CD14-positive monocyte (primary cell): ENCODE measurements around the gene PHC3. TPM values are rescaled to one million over a fixed set of nuclear protein-coding genes. Genes with fewer than 3 reads are reported as not detected.

Experiments
- DNase-seq, 3 donors: peaks; one replicate each; pipeline ENCODE4 v3.0.0-alpha.2; 2011 to 2022
- H2AFZ ChIP-seq: 2 replicates; pipeline ENCODE4 v1.6.0; 2012; ENCODE audit warnings: mild to moderate bottlenecking, low read depth, low read length, inconsistent platforms; ENCODE audit not compliant: insufficient read depth, poor library complexity, severe bottlenecking
- H3K27ac ChIP-seq, 2 donors: 1 replicate in 1 of 2; 2 replicates in 1 of 2; pipeline ENCODE4 v1.5.1; 2012 to 2013; ENCODE audit warnings: low read length in 2 of 2, control low read depth in 1 of 2, inconsistent platforms in 1 of 2, low read depth in 1 of 2, mild to moderate bottlenecking in 1 of 2
- H3K27me3 ChIP-seq, 2 donors: one replicate each; pipeline versions ENCODE4 v1.6.0 to v1.6.1; 2011 to 2013; ENCODE audit warnings: low read length in 2 of 2; ENCODE audit not compliant: control insufficient read depth in 2 of 2, insufficient read depth in 2 of 2
- H3K36me3 ChIP-seq, 2 donors: replicated peaks in 1 of 2; 1 replicate in 1 of 2; 2 replicates in 1 of 2; pipeline versions ENCODE4 v1.5.1 to v1.6.1; 2012 to 2013; ENCODE audit warnings: low read length in 2 of 2, control low read depth in 1 of 2, inconsistent platforms in 1 of 2, mild to moderate bottlenecking in 1 of 2; ENCODE audit not compliant: insufficient read depth in 2 of 2, control insufficient read depth in 1 of 2
- H3K4me1 ChIP-seq, 2 donors: 1 replicate in 1 of 2; 2 replicates in 1 of 2; pipeline versions ENCODE4 v1.5.1 to v1.6.1; 2012 to 2013; ENCODE audit warnings: low read length in 2 of 2, control low read depth in 1 of 2, inconsistent platforms in 1 of 2, mild to moderate bottlenecking in 1 of 2, moderate library complexity in 1 of 2; ENCODE audit not compliant: insufficient read depth in 2 of 2, control insufficient read depth in 1 of 2
- H3K4me2 ChIP-seq: replicated peaks from 2 replicates; pipeline ENCODE3; 2012; ENCODE audit warnings: low read length, moderate library complexity, mild to moderate bottlenecking; ENCODE audit not compliant: poor library complexity, severe bottlenecking; ENCODE audit errors: extremely low read depth
- H3K4me3 ChIP-seq, 3 experiments: fragments of 200-600 bp in 1 of 3; sonication (generic) in 1 of 3; replicated peaks in 1 of 3; 1 replicate in 2 of 3; 2 replicates in 1 of 3; pipeline ENCODE4 v1.5.1; 2011 to 2013; ENCODE audit warnings: low read length in 3 of 3, mild to moderate bottlenecking in 3 of 3, control low read depth in 2 of 3, low read depth in 2 of 3, inconsistent platforms in 1 of 3, moderate library complexity in 1 of 3
- H3K79me2 ChIP-seq: 2 replicates; pipeline ENCODE4 v1.6.0; 2012; ENCODE audit warnings: mild to moderate bottlenecking, control low read depth, inconsistent platforms, low read length, moderate library complexity; ENCODE audit not compliant: insufficient read depth
- H3K9ac ChIP-seq: 2 replicates; pipeline ENCODE4 v1.6.0; 2017; ENCODE audit warnings: low read length, mild to moderate bottlenecking; ENCODE audit not compliant: insufficient read depth, poor library complexity, severe bottlenecking
- H3K9me3 ChIP-seq, 2 donors: replicated peaks in 1 of 2; 1 replicate in 1 of 2; 2 replicates in 1 of 2; pipeline versions ENCODE4 v1.5.1 to v1.6.1; 2012 to 2013; ENCODE audit warnings: low read length in 2 of 2, control low read depth in 1 of 2; ENCODE audit not compliant: control insufficient read depth in 1 of 2, insufficient read depth in 1 of 2
- H4K20me1 ChIP-seq: 2 replicates; pipeline ENCODE4 v1.6.0; 2012; ENCODE audit warnings: mild to moderate bottlenecking, low read length, control low read depth, moderate library complexity; ENCODE audit not compliant: insufficient read depth
- H3K27ac Mint-ChIP-seq, 7 donors: one replicate each; pipeline ENCODE4 v1.8.0; 2020; ENCODE audit warnings: mild to moderate bottlenecking in 7 of 7, mixed read lengths in 7 of 7, moderate library complexity in 6 of 7, inconsistent platforms in 2 of 7
- H3K27me3 Mint-ChIP-seq, 3 donors: one replicate each; pipeline ENCODE4 v1.8.0; 2021 to 2022; ENCODE audit warnings: low read depth in 3 of 3, mild to moderate bottlenecking in 3 of 3, mixed read lengths in 3 of 3, moderate library complexity in 3 of 3, inconsistent platforms in 1 of 3
- H3K36me3 Mint-ChIP-seq, 2 donors: one replicate each; pipeline ENCODE4 v1.8.0; 2020; ENCODE audit warnings: mixed read lengths in 2 of 2, inconsistent platforms in 1 of 2, mild to moderate bottlenecking in 1 of 2
- H3K4me1 Mint-ChIP-seq: one replicate; pipeline ENCODE4 v1.8.0; 2020; ENCODE audit warnings: mild to moderate bottlenecking, mixed read lengths
- H3K4me3 Mint-ChIP-seq, 2 donors: one replicate each; pipeline ENCODE4 v1.8.0; 2020; ENCODE audit warnings: mild to moderate bottlenecking in 2 of 2, mixed read lengths in 2 of 2, moderate library complexity in 1 of 2
- H3K9me3 Mint-ChIP-seq, 7 donors: one replicate each; pipeline ENCODE4 v1.8.0; 2020 to 2022; ENCODE audit warnings: mixed read lengths in 7 of 7, mild to moderate bottlenecking in 6 of 7, moderate library complexity in 6 of 7, inconsistent platforms in 2 of 7
- CTCF ChIP-seq: fragments of 200-600 bp; IDR thresholded peaks from one replicate; pipeline ENCODE4 v1.8.0; 2022; ENCODE audit warnings: antibody characterized with exemption, mild to moderate bottlenecking
- WGBS: methylation state at CpG from one replicate; pipeline ENCODE4 v1.1.5; 2013; ENCODE audit warnings: missing lambda C conversion rate; ENCODE audit not compliant: insufficient coverage; 5-methylcytosine and 5-hydroxymethylcytosine counted together
- intact Hi-C, 2 donors: fragments of 100-400 bp; cut with micrococcal nuclease; formaldehyde crosslinking; loops; one replicate each; pipeline versions ENCODE4 v1.15.0 to v1.15.1; 2023
- polyA plus RNA-seq, 3 donors: library from polyadenylated mRNA; depleted of rRNA in 1 of 3; unstranded in 2 of 3; stranded (reverse) in 1 of 3; fragments of 300-500 nt in 2 of 3; fragments of >200 nt in 1 of 3; fragmentation: Illumina TruSeq in 2 of 3; gene quantifications; 1 replicate in 2 of 3; 2 replicates in 1 of 3; pipeline ENCODE4 v1.2.3, GENCODE V29; 2012 to 2021

Gene PHC3
- polyA plus RNA-seq, 3 donors = 7.5 to 26.1 (median 12.6) TPM

DNA sequence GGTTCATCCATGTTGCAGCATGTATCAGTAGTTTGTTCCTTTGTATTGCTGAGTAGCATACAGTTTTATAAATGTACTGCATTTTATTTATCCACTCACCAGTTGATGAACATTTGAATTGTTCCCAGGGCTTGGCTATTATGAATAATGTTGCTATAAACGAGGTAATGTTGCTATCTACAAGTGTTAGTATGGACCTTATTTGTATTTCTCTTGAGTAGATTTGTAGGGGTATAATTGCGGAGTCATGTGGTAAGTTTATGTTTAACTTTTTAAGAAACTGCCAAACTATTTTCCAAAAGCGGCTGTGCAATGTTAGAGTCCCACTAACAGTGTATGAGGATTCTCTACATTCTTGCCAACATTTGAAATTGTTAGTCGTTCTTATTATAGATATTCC, 130.8 kb downstream of the PHC3 start:
- H2AFZ ChIP-seq = no peak overlapping the region
- intact Hi-C loops = loop anchor here in 1 of 2 donors (10.0 kb wide), 1 partner anchor 186 kb away; the partner anchor contains the start of gene LRRC31
- no peak for DNase-seq

More for the DNA sequence above, 130.8 kb downstream of the PHC3 start:
- no peak overlapping the region for H3K4me2 ChIP-seq
- H3K4me1 ChIP-seq = peaks cover 2 to 3% of the 10 kb centered on the region in 2 donors
- H3K4me3 ChIP-seq = no peak overlapping the region
- H3K9me3 Mint-ChIP-seq = peaks cover 0 to 2% (median 0%) of the 10 kb centered on the region in 7 donors
- H3K4me3 Mint-ChIP-seq = no peak overlapping the region
- H3K36me3 ChIP-seq = no peaks in the 10 kb centered on the region
- H3K27me3 ChIP-seq = no peaks in the 10 kb centered on the region
- no peaks in the 10 kb centered on the region for H3K9me3 ChIP-seq
- H3K27ac ChIP-seq = no peak overlapping the region
- H3K79me2 ChIP-seq = peaks cover 73% of the 10 kb centered on the region
- no CpG with 5 or more reads among the region's 4 CpGs for WGBS
- H3K27me3 Mint-ChIP-seq = no peaks in the 10 kb centered on the region
- no peak for TF ChIP-seq CTCF
- H3K36me3 Mint-ChIP-seq = peaks cover 11 to 17% of the 10 kb centered on the region in 2 donors
- peaks cover 16% of the 10 kb centered on the region for H3K4me1 Mint-ChIP-seq
- no peak overlapping the region for H3K9ac ChIP-seq
- no peaks in the 10 kb centered on the region for H4K20me1 ChIP-seq
- H3K27ac Mint-ChIP-seq = no peak overlapping the region
